Activated T-helper 1 cell treated with Interleukin-2 at 50 U/mL for 16 hours (primary cell): ENCODE data around the gene WDR45B.
"Not testable (repeated sequence)": the region's sequence is repeated elsewhere in the genome, so short reads cannot be mapped to it uniquely, and the experiment has no call there.

Experiments
- DNase-seq: peaks from one replicate; pipeline ENCODE4 v3.0.0-alpha.2; 2020; ENCODE audit warnings: low read depth

WDR45B gene

GRCh38 chr17:82599674-82600661, 48.3 kb downstream of the WDR45B start:
- no peak for DNase-seq

GRCh38 chr17:82598256-82599119, 49.8 kb downstream of the WDR45B start:
- DNase-seq = no peak

- DNase-seq = no peak
Measured at GRCh38 chr17:82596837-82597672, 51.2 kb downstream of the WDR45B start.

GRCh38 chr17:82596296-82596695, 51.9 kb downstream of the WDR45B start:
- no peak for DNase-seq

GRCh38 chr17:82595893-82596292, 52.4 kb downstream of the WDR45B start:
- DNase-seq = no peak

GRCh38 chr17:82594571-82594970, 53.7 kb downstream of the WDR45B start:
- no peak for DNase-seq

GRCh38 chr17:82593590-82594087, 54.6 kb downstream of the WDR45B start:
- no peak for DNase-seq

GRCh38 chr17:82592767-82593589, 55.3 kb downstream of the WDR45B start:
- peak; percentile 39 for DNase-seq

GRCh38 chr17:82592289-82592766, 55.9 kb downstream of the WDR45B start:
- no peak for DNase-seq

- no peak for DNase-seq
Measured at GRCh38 chr17:82590881-82591539, 57.2 kb downstream of the WDR45B start.

- DNase-seq = no peak
Measured at GRCh38 chr17:82590216-82590615, 58.0 kb downstream of the WDR45B start.

GRCh38 chr17:82589851-82590180, 58.4 kb downstream of the WDR45B start:
- DNase-seq = no peak

GRCh38 chr17:82588266-82589175, 59.7 kb downstream of the WDR45B start:
- no peak for DNase-seq

GRCh38 chr17:82587234-82588086, 60.8 kb downstream of the WDR45B start:
- DNase-seq = no peak

GRCh38 chr17:82586576-82587233, 61.5 kb downstream of the WDR45B start:
- no peak for DNase-seq

GRCh38 chr17:82585935-82586575, 62.2 kb downstream of the WDR45B start:
- DNase-seq = not testable (repeated sequence)

GRCh38 chr17:82583720-82584234, 64.5 kb downstream of the WDR45B start:
- DNase-seq = peak; percentile 18
